Heart left ventricle (tissue), 16 donors: ENCODE measurements around the gene ATP2A1. TPM values are rescaled to one million over a fixed set of nuclear protein-coding genes. Genes with fewer than 3 reads are reported as not detected.

Source experiments
- ATAC-seq, 4 donors: fragments of 200-7000 bp; cut with Tn5 transposase; one replicate each; pipeline ENCODE4 v1.9.1; 2020 to 2022; ENCODE audit warnings: moderate library complexity in 4 of 4, mild to moderate bottlenecking in 3 of 4, moderate number of reproducible peaks in 1 of 4
- DNase-seq, 5 donors: peaks; one replicate each; pipeline ENCODE4 v3.0.0-alpha.2; 2020
- H3K27ac ChIP-seq, 12 donors: fragments of 200-600 bp; sonication (generic) in 4 of 12; one replicate each; pipeline versions ENCODE4 v1.5.0 to v1.8.0; 2016 to 2022; ENCODE audit warnings: mild to moderate bottlenecking in 2 of 12
- H3K27me3 ChIP-seq, 9 donors: fragments of 200-600 bp; sonication (generic) in 2 of 9; one replicate each; pipeline versions ENCODE4 v1.5.1 to v1.8.0; 2016 to 2022; ENCODE audit warnings: mild to moderate bottlenecking in 3 of 9
- H3K36me3 ChIP-seq, 9 donors: fragments of 200-600 bp; sonication (generic) in 2 of 9; one replicate each; pipeline versions ENCODE4 v1.5.0 to v1.8.0; 2018 to 2022; ENCODE audit warnings: mild to moderate bottlenecking in 2 of 9
- H3K4me1 ChIP-seq, 12 donors: fragments of 200-600 bp; sonication (generic) in 4 of 12; one replicate each; pipeline versions ENCODE4 v1.5.0 to v1.8.0; 2016 to 2022; ENCODE audit warnings: mild to moderate bottlenecking in 3 of 12
- H3K4me3 ChIP-seq, 12 donors: fragments of 200-600 bp; sonication (generic) in 4 of 12; one replicate each; pipeline versions ENCODE4 v1.5.0 to v1.8.0; 2017 to 2022; ENCODE audit warnings: mild to moderate bottlenecking in 9 of 12, moderate library complexity in 4 of 12
- H3K9me3 ChIP-seq, 12 donors: fragments of 200-600 bp; sonication (generic) in 4 of 12; one replicate each; pipeline versions ENCODE4 v1.5.0 to v1.8.0; 2016 to 2022; ENCODE audit warnings: mild to moderate bottlenecking in 1 of 12
- CTCF ChIP-seq, 12 donors: fragments of 200-600 bp; sonication (generic) in 4 of 12; IDR thresholded peaks; one replicate each; pipeline versions ENCODE4 v1.5.0 to v1.8.0; 2018 to 2022; ENCODE audit warnings: antibody characterized with exemption in 12 of 12, mild to moderate bottlenecking in 5 of 12
- POLR2A ChIP-seq, 2 donors: fragments of 450-650 bp; IDR thresholded peaks; one replicate each; pipeline ENCODE4 v1.6.1; 2017; ENCODE audit warnings: antibody characterized with exemption in 2 of 2, mild to moderate bottlenecking in 2 of 2, moderate library complexity in 2 of 2
- WGBS, 4 donors: extraction: QIAGEN DNeasy Blood & Tissue Kit in 2 of 4; methylation state at CpG; one replicate each; pipeline versions ENCODE4 v1.1.5 to v1.1.7; 2013 to 2018; 5-methylcytosine and 5-hydroxymethylcytosine counted together
- intact Hi-C, 10 donors: fragments of 100-400 bp; cut with DNase I; formaldehyde crosslinking; loops; one replicate each; pipeline versions ENCODE4 v1.11.1 to v1.14.2; 2022
- polyA plus RNA-seq, 2 donors: library from polyadenylated mRNA; stranded (reverse); fragments of 200-250 nt; gene quantifications; one replicate each; pipeline ENCODE4 v1.2.3, GENCODE V29; 2013
- total RNA-seq, 9 donors: library from RNA; depleted of rRNA in 2 of 9; stranded (reverse); fragments of >200 nt in 2 of 9; fragmentation: NEBNext Ultra II Directional in 3 of 9; extraction: Animal tissue kit (Norgen Biotek cat#: 25700) in 3 of 9; gene quantifications; one replicate each; pipeline versions ENCODE4 v1.1.0 to v1.2.4, GENCODE V29; 2016 to 2023
- donor health status: ischemic (EF 13 %, LVEDD 7.1; RV severe dilation, severe dysfunction).
- donor health status: healthy with polysubstance abuse.
- donor health status: DM: no; HTN: yes; CAD: no.
- donor health status: DM: no; HTN: no; CAD: no.
- donor health status: ischemic (EF 25% LVEDD 6.9; RV normal size, moderate dysfunction).
- donor health status: ischemic (EF 25% LVEDD 5.7; RV mildly dilated, moderate dysfunction).
- donor health status: healthy.
- donor health status: DM: yes; HTN: yes; CAD: no.
- donor health status: ischemic (EF 35%, LVEDD 5.7; RV mildly dilated, moderate dysfunction).
- donor health status: nonischemic (EF 11% LVEDD 7.7; RV severe dilation, severe dysfunction).
- donor health status: DM: yes; HTN: yes; CAD: no.
- donor health status: PGD.
- donor health status: ischemic (EF 29% LVEDD 5.4; RV normal size, mild dysfunction).
- donor health status: nonischemic (EF 23%, LVEDD 6.1; RV moderate dilation, normal function).

The ATP2A1 gene
- total and polyA plus RNA-seq, 11 donors = 0.06 to 0.63 (median 0.39) TPM; not detected in 4

DNA sequence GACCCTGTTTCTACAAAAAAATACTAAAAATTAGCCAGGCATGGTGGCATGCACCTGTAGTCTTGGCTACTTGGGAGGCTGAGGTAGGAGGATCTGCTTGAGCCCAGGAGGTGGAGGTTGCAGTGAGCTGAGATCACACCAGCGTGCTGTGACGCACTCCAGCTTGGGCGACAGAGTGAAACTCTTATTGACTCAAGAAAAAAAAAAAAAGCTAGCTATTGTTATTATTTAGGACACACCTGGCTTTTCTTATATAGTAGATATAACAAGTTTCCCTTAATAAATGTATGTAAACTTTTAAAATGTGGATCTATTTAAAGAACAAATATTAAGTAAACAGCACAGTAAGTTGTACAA lies 44.9 kb downstream of the ATP2A1 start:
- intact Hi-C loops = loop anchor here in 3 of 10 donors (5.0 to 10.0 kb wide), 3 partner anchors 41 to 58 kb away; partner anchors contain the start of genes ATP2A1 (in 1 of the 3) and SH2B1 (in 1 of the 3)

DNA sequence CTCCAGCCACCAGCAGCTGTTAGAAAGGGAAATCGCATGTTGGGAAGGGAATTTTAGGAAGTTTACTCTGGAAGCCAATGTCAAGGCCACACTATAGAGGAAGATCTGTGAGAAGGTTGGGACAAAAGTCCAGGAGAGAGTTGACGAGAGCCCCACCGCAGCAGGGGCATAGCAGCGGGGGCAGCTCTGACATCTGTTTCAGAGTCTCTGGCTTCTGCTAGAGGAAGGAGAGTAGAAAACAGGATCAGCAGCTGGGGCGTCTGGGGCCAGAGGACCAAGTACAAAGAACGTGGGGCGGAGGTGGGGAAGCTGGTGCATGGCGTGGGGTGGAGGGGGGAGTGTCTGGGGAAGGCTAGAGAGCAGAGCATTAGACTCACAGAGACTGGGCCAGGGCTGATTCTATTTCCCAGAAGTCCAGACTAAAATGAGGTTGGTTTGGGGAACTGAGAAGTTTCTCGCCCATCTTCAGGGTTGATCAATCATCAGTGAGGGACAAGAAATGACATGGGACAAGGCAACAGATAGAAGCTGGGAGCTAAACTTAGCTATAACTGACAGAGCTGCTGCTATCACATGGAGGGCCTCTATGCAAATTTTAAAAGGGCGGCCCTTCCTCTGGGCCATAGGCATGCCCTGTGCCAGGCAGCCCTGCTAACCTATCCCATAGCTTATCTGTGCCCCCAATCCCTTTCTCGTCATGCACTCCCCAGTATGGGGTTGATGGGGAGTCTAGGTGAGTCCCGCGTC lies 45.5 kb downstream of the ATP2A1 start:
- ATAC-seq = no peak
- Histone ChIP-seq H3K27me3 (no peaks in the 10 kb centered on the region), H3K27ac (peak overlapping the region in 8 of 12 donors; percentile 90 to 100 (median 99)), H3K4me1 (peaks cover 0 to 14% (median 8%) of the 10 kb centered on the region in 12 donors), H3K4me3 (peak overlapping the region in 9 of 12 donors; percentile 62 to 95 (median 85)), H3K9me3 (no peaks in the 10 kb centered on the region), H3K36me3 (peaks cover 0 to 36% (median 19%) of the 10 kb centered on the region in 9 donors)
- intact Hi-C loops = loop anchor here in 4 of 10 donors (1.0 to 10.0 kb wide), 5 partner anchors 21 to 59 kb away; partner anchors contain the start of genes ATP2A1 (in 1 of the 4) and SH2B1 (in 1 of the 4)
- DNase-seq = peak in 1 of 5 donors; percentile 4
- 69 to 75% (median 71%) methylated on average over 13 of the region's 13 CpGs for whole genome bisulfite sequencing, 4 donors
- TF ChIP-seq CTCF (IDR thresholded peaks at IDR 0.05) (no peak), POLR2A (IDR thresholded peaks at IDR 0.05) (no peak)

More for the DNA sequence above, 44.9 kb downstream of the ATP2A1 start:
- H3K4me3 ChIP-seq = no peak overlapping the region
- ATAC-seq (no peak), DNase-seq (no peak)
- H3K27me3 ChIP-seq = no peaks in the 10 kb centered on the region
- peaks cover 0 to 42% (median 25%) of the 10 kb centered on the region in 9 donors for H3K36me3 ChIP-seq
- no peak for TF ChIP-seq POLR2A (IDR thresholded peaks at IDR 0.05)
- TF ChIP-seq CTCF (IDR thresholded peaks at IDR 0.05) = no peak
- no peak overlapping the region for H3K27ac ChIP-seq
- 92 to 99% (median 97%) methylated on average over 3 of the region's 3 CpGs for WGBS, 4 donors
- H3K9me3 ChIP-seq = no peaks in the 10 kb centered on the region
- peaks cover 0 to 14% (median 8%) of the 10 kb centered on the region in 12 donors for H3K4me1 ChIP-seq

- H3K27ac ChIP-seq = peak overlapping the region; percentile 87 to 100 (median 99)
- H3K9me3 ChIP-seq = no peaks in the 10 kb centered on the region
- peaks cover 0 to 30% (median 13%) of the 10 kb centered on the region in 9 donors for H3K36me3 ChIP-seq
- WGBS, 4 donors = 33 to 39% (median 37%) methylated on average over 14 to 15 of the region's 15 CpGs
- DNase-seq = no peak
- no peak for ATAC-seq
- intact Hi-C loops = loop anchor here in 4 of 10 donors (1.0 to 10.0 kb wide), 5 partner anchors 20 to 60 kb away; partner anchors contain the start of genes ATP2A1 (in 1 of the 4) and SH2B1 (in 1 of the 4)
- TF ChIP-seq POLR2A (IDR thresholded peaks at IDR 0.05) = no peak
- TF ChIP-seq CTCF (IDR thresholded peaks at IDR 0.05) = no peak
- no peaks in the 10 kb centered on the region for H3K27me3 ChIP-seq
- H3K4me3 ChIP-seq = peak overlapping the region; percentile 62 to 95 (median 83)
- H3K4me1 ChIP-seq = peaks cover 0 to 14% (median 8%) of the 10 kb centered on the region in 12 donors
These were observed 46.1 kb downstream of the ATP2A1 start for GRCh38 chr16:28924399-28924761.
